Measurements from ENCODE around the gene TMC1.
"Not testable (repeated sequence)": the region's sequence is repeated elsewhere in the genome, so short reads cannot be mapped to it uniquely, and the experiment has no call there.

TMC1 gene

GRCh38 chr9:72772661-72773060, 251.3 kb downstream of the TMC1 start:
- DNase-seq (ENCODE audit: low spot score): no peak

- DNase-seq (ENCODE audit: low spot score): no peak
These were observed 252.2 kb downstream of the TMC1 start for GRCh38 chr9:72773570-72773969.

GRCh38 chr9:72775570-72775969, 254.2 kb downstream of the TMC1 start:
- no peak for DNase-seq (ENCODE audit: low spot score)

GRCh38 chr9:72779614-72780013, 258.2 kb downstream of the TMC1 start:
- no peak for DNase-seq (ENCODE audit: low spot score)

GRCh38 chr9:72786948-72787347, 265.5 kb downstream of the TMC1 start:
- no peak for DNase-seq (ENCODE audit: low spot score)

GRCh38 chr9:72788966-72789735, 267.7 kb downstream of the TMC1 start:
- no peak for DNase-seq (ENCODE audit: low spot score)

- DNase-seq (ENCODE audit: low spot score): no peak
These were observed 268.5 kb downstream of the TMC1 start for GRCh38 chr9:72789885-72790284.

- no peak for DNase-seq (ENCODE audit: low spot score)
These were observed 269.6 kb downstream of the TMC1 start for GRCh38 chr9:72790989-72791388.

GRCh38 chr9:72791436-72791835, 270.0 kb downstream of the TMC1 start:
- no peak for DNase-seq (ENCODE audit: low spot score)

- no peak for DNase-seq (ENCODE audit: low spot score)
These were observed 273.5 kb downstream of the TMC1 start for GRCh38 chr9:72794946-72795345.

GRCh38 chr9:72800328-72800994, 279.1 kb downstream of the TMC1 start:
- DNase-seq (ENCODE audit: low spot score): no peak

GRCh38 chr9:72805238-72805637, 283.8 kb downstream of the TMC1 start:
- DNase-seq (ENCODE audit: low spot score): no peak

GRCh38 chr9:72806313-72806809, 285.0 kb downstream of the TMC1 start:
- not testable (repeated sequence) for DNase-seq (ENCODE audit: low spot score)

- DNase-seq (ENCODE audit: low spot score): no peak
These were observed 286.5 kb downstream of the TMC1 start for GRCh38 chr9:72807765-72808445.

GRCh38 chr9:72808446-72808768, 287.0 kb downstream of the TMC1 start:
- no peak for DNase-seq (ENCODE audit: low spot score)

- DNase-seq (ENCODE audit: low spot score): no peak
These were observed 288.2 kb downstream of the TMC1 start for GRCh38 chr9:72809586-72809985.

GRCh38 chr9:72812559-72813111, 291.2 kb downstream of the TMC1 start:
- no peak for DNase-seq (ENCODE audit: low spot score)

- no peak for DNase-seq (ENCODE audit: low spot score)
These were observed 292.1 kb downstream of the TMC1 start for GRCh38 chr9:72813544-72813943.

GRCh38 chr9:72814083-72814597, 292.7 kb downstream of the TMC1 start:
- no peak for DNase-seq (ENCODE audit: low spot score)

GRCh38 chr9:72816666-72817065, 295.3 kb downstream of the TMC1 start:
- no peak for DNase-seq (ENCODE audit: low spot score)

GRCh38 chr9:72817413-72817812, 296.0 kb downstream of the TMC1 start:
- no peak for DNase-seq (ENCODE audit: low spot score)

- no peak for DNase-seq (ENCODE audit: low spot score)
These were observed 297.0 kb downstream of the TMC1 start for GRCh38 chr9:72818385-72818784.

- no peak for DNase-seq (ENCODE audit: low spot score)
These were observed 302.6 kb downstream of the TMC1 start for GRCh38 chr9:72823971-72824370.

All from RKO (cell line).